NOMO-1 treated with dmso at 0.1 percent for 144 hours (cell line): Measurements from ENCODE around the gene MAGI1.
"Not testable (repeated sequence)": the region's sequence is repeated elsewhere in the genome, so short reads cannot be mapped to it uniquely, and the experiment has no call there.

Experiments used
- DNase-seq: peaks from one replicate; lab custom pipeline; 2025; ENCODE audit not compliant: unreplicated experiment; lab: John Stamatoyannopoulos, UW

MAGI1 gene

GRCh38 chr3:65912647-65913046, 126.1 kb downstream of the MAGI1 start:
- no peak for DNase-seq

GRCh38 chr3:65908588-65908987, 130.1 kb downstream of the MAGI1 start:
- DNase-seq, result no peak

GRCh38 chr3:65907232-65908130, 131.2 kb downstream of the MAGI1 start:
- no peak for DNase-seq

GRCh38 chr3:65905771-65906170, 132.9 kb downstream of the MAGI1 start:
- DNase-seq, result no peak

- no peak for DNase-seq
Measured at GRCh38 chr3:65904016-65904415, 134.7 kb downstream of the MAGI1 start.

GRCh38 chr3:65902304-65902793, 136.4 kb downstream of the MAGI1 start:
- no peak for DNase-seq

GRCh38 chr3:65901226-65901625, 137.5 kb downstream of the MAGI1 start:
- DNase-seq, result no peak

- DNase-seq, result no peak
Measured at GRCh38 chr3:65899226-65899625, 139.5 kb downstream of the MAGI1 start.

GRCh38 chr3:65897766-65898165, 141.0 kb downstream of the MAGI1 start:
- DNase-seq, result no peak

- no peak for DNase-seq
Measured at GRCh38 chr3:65896321-65896720, 142.4 kb downstream of the MAGI1 start.

- DNase-seq, result no peak
Measured at GRCh38 chr3:65894679-65895453, 143.9 kb downstream of the MAGI1 start.

GRCh38 chr3:65894126-65894525, 144.6 kb downstream of the MAGI1 start:
- DNase-seq, result no peak

GRCh38 chr3:65893631-65894030, 145.1 kb downstream of the MAGI1 start:
- no peak for DNase-seq

GRCh38 chr3:65891477-65891876, 147.2 kb downstream of the MAGI1 start:
- DNase-seq, result not testable (repeated sequence)

- DNase-seq, result no peak
Measured at GRCh38 chr3:65890328-65890727, 148.4 kb downstream of the MAGI1 start.

- no peak for DNase-seq
Measured at GRCh38 chr3:65889707-65890099, 149.0 kb downstream of the MAGI1 start.

GRCh38 chr3:65888980-65889706, 149.6 kb downstream of the MAGI1 start:
- DNase-seq, result no peak

GRCh38 chr3:65888196-65888595, 150.5 kb downstream of the MAGI1 start:
- no peak for DNase-seq

- DNase-seq, result no peak
Measured at GRCh38 chr3:65886391-65886790, 152.3 kb downstream of the MAGI1 start.

GRCh38 chr3:65884071-65884470, 154.6 kb downstream of the MAGI1 start:
- DNase-seq, result no peak

GRCh38 chr3:65883613-65884012, 155.1 kb downstream of the MAGI1 start:
- no peak for DNase-seq
